ENCODE results near the gene HOXC13.

Gene HOXC13

GRCh38 chr12:53980802-53981496 lies 42.3 kb downstream of the HOXC13 start:
- in situ Hi-C loops (cut with HindIII; ENCODE audit: low sequenced_read_pairs): no loop called here

GRCh38 chr12:53981634-53982565 lies 43.3 kb downstream of the HOXC13 start:
- in situ Hi-C loops (cut with HindIII; ENCODE audit: low sequenced_read_pairs): no loop called here

GRCh38 chr12:53982648-53983567 lies 44.3 kb downstream of the HOXC13 start:
- in situ Hi-C loops (cut with HindIII; ENCODE audit: low sequenced_read_pairs): no loop called here

- in situ Hi-C loops (cut with HindIII; ENCODE audit: low sequenced_read_pairs): no loop called here
Measured at GRCh38 chr12:53983568-53983949, 44.9 kb downstream of the HOXC13 start.

GRCh38 chr12:53983950-53984572 lies 45.4 kb downstream of the HOXC13 start:
- in situ Hi-C loops (cut with HindIII; ENCODE audit: low sequenced_read_pairs): no loop called here

- in situ Hi-C loops (cut with HindIII; ENCODE audit: low sequenced_read_pairs): no loop called here
Measured at GRCh38 chr12:53984901-53985691, 46.5 kb downstream of the HOXC13 start, which contains the start of gene HOXC10. Gene HOXC10 (plus strand): TSS chr12:53985146. CDS start chr12:53985260, 114 bp downstream.

GRCh38 chr12:53985692-53985993 lies 47.0 kb downstream of the HOXC13 start:
- in situ Hi-C loops (cut with HindIII; ENCODE audit: low sequenced_read_pairs): no loop called here

GRCh38 chr12:53985994-53986685 lies 47.5 kb downstream of the HOXC13 start:
- in situ Hi-C loops (cut with HindIII; ENCODE audit: low sequenced_read_pairs): no loop called here

GRCh38 chr12:53986686-53987483 lies 48.3 kb downstream of the HOXC13 start:
- in situ Hi-C loops (cut with HindIII; ENCODE audit: low sequenced_read_pairs): no loop called here

- in situ Hi-C loops (cut with HindIII; ENCODE audit: low sequenced_read_pairs): no loop called here
Measured at GRCh38 chr12:53987787-53988230, 49.2 kb downstream of the HOXC13 start.

GRCh38 chr12:53988541-53989226 lies 50.1 kb downstream of the HOXC13 start:
- in situ Hi-C loops (cut with HindIII; ENCODE audit: low sequenced_read_pairs): no loop called here

- in situ Hi-C loops (cut with HindIII; ENCODE audit: low sequenced_read_pairs): no loop called here
Measured at GRCh38 chr12:53989227-53990113, 50.8 kb downstream of the HOXC13 start.

- in situ Hi-C loops (cut with HindIII; ENCODE audit: low sequenced_read_pairs): no loop called here
Measured at GRCh38 chr12:53990311-53991076, 51.9 kb downstream of the HOXC13 start.

GRCh38 chr12:53991077-53991460 lies 52.4 kb downstream of the HOXC13 start:
- in situ Hi-C loops (cut with HindIII; ENCODE audit: low sequenced_read_pairs): no loop called here

GRCh38 chr12:53992377-53992889 lies 53.8 kb downstream of the HOXC13 start:
- in situ Hi-C loops (cut with HindIII; ENCODE audit: low sequenced_read_pairs): no loop called here

Measured in DLD1 (cell line).